Fibroblast of lung (primary cell): ENCODE measurements around the gene HLA-C. TPM values are rescaled to one million over a fixed set of nuclear protein-coding genes. Genes with fewer than 3 reads are reported as not detected.

Source experiments
- DNase-seq, 2 donors: peaks; one replicate each; pipeline versions ENCODE4 v3.0.0 to v3.0.0-alpha.2; 2010; ENCODE audit warnings: low read depth in 2 of 2
- H2AFZ ChIP-seq: 2 replicates; pipeline ENCODE4 v1.5.1; 2012; ENCODE audit warnings: low read length, control low read depth, inconsistent platforms
- H3K27ac ChIP-seq: 2 replicates; pipeline ENCODE4 v1.5.1; 2011; ENCODE audit warnings: low read length, control low read depth; ENCODE audit not compliant: insufficient read depth
- H3K27me3 ChIP-seq: 2 replicates; pipeline ENCODE4 v1.5.1; 2011; ENCODE audit warnings: mild to moderate bottlenecking, low read length; ENCODE audit not compliant: control insufficient read depth, insufficient read depth
- H3K36me3 ChIP-seq: 2 replicates; pipeline ENCODE4 v1.5.1; 2011; ENCODE audit warnings: low read length; ENCODE audit not compliant: control insufficient read depth, insufficient read depth
- H3K4me1 ChIP-seq: 2 replicates; pipeline ENCODE4 v1.5.1; 2011; ENCODE audit warnings: low read length; ENCODE audit not compliant: control insufficient read depth, insufficient read depth; ENCODE audit errors: extremely low read depth
- H3K4me2 ChIP-seq: 2 replicates; pipeline ENCODE4 v1.5.1; 2011; ENCODE audit warnings: low read length, control low read depth; ENCODE audit not compliant: insufficient read depth; ENCODE audit errors: extremely low read depth
- H3K4me3 ChIP-seq, 4 experiments: fragments of 200-600 bp in 1 of 4; sonication (generic) in 1 of 4; replicated peaks in 1 of 4; 2 replicates each; pipeline ENCODE4 v1.5.1; 2011 to 2016; ENCODE audit warnings: low read length in 4 of 4, low read depth in 3 of 4, mild to moderate bottlenecking in 3 of 4, control low read depth in 2 of 4, inconsistent platforms in 1 of 4, mixed read lengths in 1 of 4; ENCODE audit not compliant: insufficient read depth in 1 of 4; ENCODE audit errors: control extremely low read depth in 1 of 4
- H3K79me2 ChIP-seq: 2 replicates; pipeline ENCODE4 v1.5.1; 2012; ENCODE audit warnings: mild to moderate bottlenecking, low read length, inconsistent platforms; ENCODE audit not compliant: control insufficient read depth, insufficient read depth
- H3K9ac ChIP-seq: 2 replicates; pipeline ENCODE4 v1.5.1; 2011; ENCODE audit warnings: mild to moderate bottlenecking, low read length, control low read depth; ENCODE audit not compliant: insufficient read depth
- H3K9me3 ChIP-seq: 2 replicates; pipeline ENCODE4 v1.5.1; 2012; ENCODE audit warnings: low read depth, low read length; ENCODE audit not compliant: control insufficient read depth, insufficient read depth
- H4K20me1 ChIP-seq: 2 replicates; pipeline ENCODE4 v1.5.1; 2011; ENCODE audit warnings: low read length; ENCODE audit not compliant: control insufficient read depth, insufficient read depth; ENCODE audit errors: extremely low read depth
- EZH2 ChIP-seq: IDR thresholded peaks from 2 replicates; pipeline ENCODE4 v1.5.1; 2012; ENCODE audit warnings: low read length, control low read depth, mild to moderate bottlenecking; ENCODE audit errors: missing control alignments
- polyA plus RNA-seq, 2 donors: library from polyadenylated mRNA; depleted of rRNA in 1 of 2; stranded (reverse) in 1 of 2; unstranded in 1 of 2; fragments of >200 nt; gene quantifications; 2 replicates each; pipeline ENCODE4 v1.2.1, GENCODE V29; 2011 to 2012; ENCODE audit warnings: missing spikeins in 1 of 2
- total RNA-seq: library from RNA; depleted of rRNA; stranded (reverse); fragments of >200 nt; gene quantifications from 2 replicates; pipeline ENCODE4 v1.2.1, GENCODE V29; 2014
- TF ChIP-seq, protein P1 (sequence below), 2 donors: IDR thresholded peaks in 1 of 2; conservative IDR thresholded peaks in 1 of 2; 1 replicate in 1 of 2; 2 replicates in 1 of 2; pipeline ENCODE4 v1.5.1; 2011 to 2012; ENCODE audit warnings: low read length in 2 of 2, control low read depth in 1 of 2, inconsistent platforms in 1 of 2, low read depth in 1 of 2, mild to moderate bottlenecking in 1 of 2

The HLA-C gene
- total and polyA plus RNA-seq, 2 donors (not counting 1 experiment from before 2014, with no cell fraction given) = 193 to 274 TPM

GRCh38 chr6:31294056-31294455 lies 22.2 kb upstream of the HLA-C start:
- H4K20me1 ChIP-seq = no peaks in the 10 kb centered on the region
- H3K4me2 ChIP-seq = no peak overlapping the region
- no peak overlapping the region for H3K9ac ChIP-seq
- no peak overlapping the region for H3K27ac ChIP-seq
- no peaks in the 10 kb centered on the region for H3K9me3 ChIP-seq
- H3K36me3 ChIP-seq = no peaks in the 10 kb centered on the region
- H3K4me3 ChIP-seq = no peak overlapping the region
- peaks cover 8% of the 10 kb centered on the region for H3K27me3 ChIP-seq
- no peaks in the 10 kb centered on the region for H3K79me2 ChIP-seq
- TF ChIP-seq, protein P1, sequence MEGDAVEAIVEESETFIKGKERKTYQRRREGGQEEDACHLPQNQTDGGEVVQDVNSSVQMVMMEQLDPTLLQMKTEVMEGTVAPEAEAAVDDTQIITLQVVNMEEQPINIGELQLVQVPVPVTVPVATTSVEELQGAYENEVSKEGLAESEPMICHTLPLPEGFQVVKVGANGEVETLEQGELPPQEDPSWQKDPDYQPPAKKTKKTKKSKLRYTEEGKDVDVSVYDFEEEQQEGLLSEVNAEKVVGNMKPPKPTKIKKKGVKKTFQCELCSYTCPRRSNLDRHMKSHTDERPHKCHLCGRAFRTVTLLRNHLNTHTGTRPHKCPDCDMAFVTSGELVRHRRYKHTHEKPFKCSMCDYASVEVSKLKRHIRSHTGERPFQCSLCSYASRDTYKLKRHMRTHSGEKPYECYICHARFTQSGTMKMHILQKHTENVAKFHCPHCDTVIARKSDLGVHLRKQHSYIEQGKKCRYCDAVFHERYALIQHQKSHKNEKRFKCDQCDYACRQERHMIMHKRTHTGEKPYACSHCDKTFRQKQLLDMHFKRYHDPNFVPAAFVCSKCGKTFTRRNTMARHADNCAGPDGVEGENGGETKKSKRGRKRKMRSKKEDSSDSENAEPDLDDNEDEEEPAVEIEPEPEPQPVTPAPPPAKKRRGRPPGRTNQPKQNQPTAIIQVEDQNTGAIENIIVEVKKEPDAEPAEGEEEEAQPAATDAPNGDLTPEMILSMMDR (conservative IDR thresholded peaks at IDR 0.05 in 1 of 2, IDR thresholded peaks at IDR 0.05 in 1 of 2; ENCODE audit: low read depth in 1 of 2, low read length in 2 of 2) = no peak
- no peak for TF ChIP-seq EZH2
- no peak for DNase-seq
- no peak overlapping the region for H2AFZ ChIP-seq
- H3K4me1 ChIP-seq = no peaks in the 10 kb centered on the region

DNA sequence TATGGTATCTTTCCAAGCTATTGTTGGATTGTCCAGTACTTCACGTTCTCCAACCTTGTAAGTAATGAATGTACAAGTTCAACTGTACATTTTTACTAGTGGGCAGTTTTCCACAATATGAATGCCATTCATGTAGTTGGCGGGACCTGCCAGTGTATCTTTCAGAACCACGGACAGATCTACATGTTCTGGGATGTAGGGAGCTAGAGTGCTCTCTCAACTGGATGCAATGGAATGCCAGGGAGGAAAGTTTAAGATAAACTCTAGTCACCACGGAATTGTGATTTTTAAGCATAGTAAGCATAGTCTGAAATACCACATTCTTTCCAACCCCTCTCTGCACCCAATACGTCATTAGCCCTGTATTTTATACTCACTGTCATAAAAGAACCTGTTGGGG lies 21.5 kb upstream of the HLA-C start:
- no peak overlapping the region for H3K4me2 ChIP-seq
- TF ChIP-seq, protein P1 (conservative IDR thresholded peaks at IDR 0.05 in 1 of 2, IDR thresholded peaks at IDR 0.05 in 1 of 2; ENCODE audit: low read depth in 1 of 2, low read length in 2 of 2) = no peak
- no peak for TF ChIP-seq EZH2

GRCh38 chr6:31289788-31290187 lies 17.9 kb upstream of the HLA-C start:
- no peak for TF ChIP-seq EZH2
- TF ChIP-seq, protein P1 (conservative IDR thresholded peaks at IDR 0.05 in 1 of 2, IDR thresholded peaks at IDR 0.05 in 1 of 2; ENCODE audit: low read depth in 1 of 2, low read length in 2 of 2) = no peak
- H3K79me2 ChIP-seq = no peaks in the 10 kb centered on the region
- no peak overlapping the region for H2AFZ ChIP-seq
- H3K27me3 ChIP-seq = peaks cover 23% of the 10 kb centered on the region
- no peaks in the 10 kb centered on the region for H3K9me3 ChIP-seq
- no peaks in the 10 kb centered on the region for H4K20me1 ChIP-seq
- no peak for DNase-seq
- no peaks in the 10 kb centered on the region for H3K36me3 ChIP-seq
- no peaks in the 10 kb centered on the region for H3K4me1 ChIP-seq
- no peak overlapping the region for H3K9ac ChIP-seq
- H3K4me2 ChIP-seq = no peak overlapping the region
- no peak overlapping the region for H3K4me3 ChIP-seq
- H3K27ac ChIP-seq = no peak overlapping the region

More for the DNA sequence above, 21.5 kb upstream of the HLA-C start:
- Histone ChIP-seq H3K27ac (no peak overlapping the region), H3K79me2 (no peaks in the 10 kb centered on the region), H3K4me1 (no peaks in the 10 kb centered on the region), H3K27me3 (peaks cover 14% of the 10 kb centered on the region), H4K20me1 (no peaks in the 10 kb centered on the region), H3K9me3 (no peaks in the 10 kb centered on the region), H3K36me3 (no peaks in the 10 kb centered on the region), H3K9ac (no peak overlapping the region), H3K4me3 (no peak overlapping the region), H2AFZ (no peak overlapping the region)
- DNase-seq = peak; percentile 30 to 40
